ENCODE data around the gene HSPH1. TPM values are rescaled to one million over a fixed set of nuclear protein-coding genes. Genes with fewer than 3 reads are reported as not detected.

Gene HSPH1
- total and polyA plus RNA-seq, 4 donors = 11.0 to 30.3 (median 20.3) TPM

- H3K4me1 ChIP-seq (ENCODE audit: control insufficient read depth in 4 of 4, insufficient read depth in 4 of 4, low read length in 3 of 4) = no peaks in the 10 kb centered on the region
- TF ChIP-seq FOXA1 (IDR thresholded peaks at IDR 0.05) (no peak), RAD21 (IDR thresholded peaks at IDR 0.05) (no peak), HNF4A (conservative IDR thresholded peaks at IDR 0.05) (no peak), SP1 (IDR thresholded peaks at IDR 0.05) (no peak), HNF4G (IDR thresholded peaks at IDR 0.05) (no peak), YY1 (IDR thresholded peaks at IDR 0.05) (no peak)
- H3K4me3 ChIP-seq (ENCODE audit: low read depth in 1 of 3, low read length in 3 of 3) = no peak overlapping the region
- H3K9ac ChIP-seq (ENCODE audit: low read depth in 1 of 2, low read length in 2 of 2) = no peak overlapping the region
- 98% methylated on average over 4 of the region's 4 CpGs for WGBS
- peaks cover 3 to 83% (median 75%) of the 10 kb centered on the region in 4 donors for H3K36me3 ChIP-seq (ENCODE audit: control insufficient read depth in 4 of 4, insufficient read depth in 3 of 4, low read depth in 1 of 4, low read length in 3 of 4)
- no peaks in the 10 kb centered on the region for H3K9me3 ChIP-seq (ENCODE audit: control insufficient read depth in 4 of 4, low read length in 3 of 4)
- no peaks in the 10 kb centered on the region for H3K27me3 ChIP-seq (ENCODE audit: control insufficient read depth in 4 of 4, insufficient read depth in 4 of 4, low read length in 3 of 4)
- no peak for DNase-seq (ENCODE audit: low spot score)
- H3K27ac ChIP-seq (ENCODE audit: low read depth in 1 of 2, low read length in 2 of 2) = no peak overlapping the region
Measured at GRCh38 chr13:31145417-31145816, 16.3 kb downstream of the HSPH1 start.

GRCh38 chr13:31138515-31138914 is 23.2 kb downstream of the HSPH1 start:
- peaks cover 6 to 75% (median 61%) of the 10 kb centered on the region in 4 donors for H3K36me3 ChIP-seq (ENCODE audit: control insufficient read depth in 4 of 4, insufficient read depth in 3 of 4, low read depth in 1 of 4, low read length in 3 of 4)
- no peaks in the 10 kb centered on the region for H3K9me3 ChIP-seq (ENCODE audit: control insufficient read depth in 4 of 4, low read length in 3 of 4)
- H3K4me1 ChIP-seq (ENCODE audit: control insufficient read depth in 4 of 4, insufficient read depth in 4 of 4, low read length in 3 of 4) = no peaks in the 10 kb centered on the region
- no peak for TF ChIP-seq SP1 (IDR thresholded peaks at IDR 0.05)
- TF ChIP-seq JUND (IDR thresholded peaks at IDR 0.05) = no peak
- no peak for TF ChIP-seq HNF4G (IDR thresholded peaks at IDR 0.05)
- H3K4me3 ChIP-seq (ENCODE audit: low read depth in 1 of 3, low read length in 3 of 3) = no peak overlapping the region
- WGBS = 94% methylated on average over 3 of the region's 3 CpGs
- no peak overlapping the region for H3K27ac ChIP-seq (ENCODE audit: low read depth in 1 of 2, low read length in 2 of 2)
- no peaks in the 10 kb centered on the region for H3K27me3 ChIP-seq (ENCODE audit: control insufficient read depth in 4 of 4, insufficient read depth in 4 of 4, low read length in 3 of 4)
- H3K9ac ChIP-seq (ENCODE audit: low read depth in 1 of 2, low read length in 2 of 2) = no peak overlapping the region
- no peak for DNase-seq (ENCODE audit: low spot score)

GRCh38 chr13:31136724-31137123 is 25.0 kb downstream of the HSPH1 start:
- Histone ChIP-seq H3K36me3 (ENCODE audit: control insufficient read depth in 4 of 4, insufficient read depth in 3 of 4, low read depth in 1 of 4, low read length in 3 of 4) (peaks cover 6 to 57% (median 46%) of the 10 kb centered on the region in 4 donors), H3K27me3 (ENCODE audit: control insufficient read depth in 4 of 4, insufficient read depth in 4 of 4, low read length in 3 of 4) (no peaks in the 10 kb centered on the region), H3K9me3 (ENCODE audit: control insufficient read depth in 4 of 4, low read length in 3 of 4) (no peaks in the 10 kb centered on the region), H3K4me1 (ENCODE audit: control insufficient read depth in 4 of 4, insufficient read depth in 4 of 4, low read length in 3 of 4) (no peaks in the 10 kb centered on the region), H3K9ac (ENCODE audit: low read depth in 1 of 2, low read length in 2 of 2) (no peak overlapping the region), H3K4me3 (ENCODE audit: low read depth in 1 of 3, low read length in 3 of 3) (no peak overlapping the region), H3K27ac (ENCODE audit: low read depth in 1 of 2, low read length in 2 of 2) (no peak overlapping the region)
- no peak for DNase-seq (ENCODE audit: low spot score)
- TF ChIP-seq RAD21 (IDR thresholded peaks at IDR 0.05) = no peak
- no peak for TF ChIP-seq EGR1 (IDR thresholded peaks at IDR 0.05; ENCODE audit: low read depth in 2 of 2)
- no peak for TF ChIP-seq SP1 (IDR thresholded peaks at IDR 0.05)
- TF ChIP-seq FOXA2 (IDR thresholded peaks at IDR 0.05) = no peak
- no peak for TF ChIP-seq RXRA (IDR thresholded peaks at IDR 0.05)
- no peak for TF ChIP-seq MAX (IDR thresholded peaks at IDR 0.05)
- TF ChIP-seq GABPA (IDR thresholded peaks at IDR 0.05 in 1 of 2, conservative IDR thresholded peaks at IDR 0.05 in 1 of 2) = no peak
- TF ChIP-seq ZBTB33 (IDR thresholded peaks at IDR 0.05) = no peak
- no peak for TF ChIP-seq ATF3 (IDR thresholded peaks at IDR 0.05)
- no peak for TF ChIP-seq NR2F2 (IDR thresholded peaks at IDR 0.05)
- no peak for TF ChIP-seq HNF4A (conservative IDR thresholded peaks at IDR 0.05)
- no peak for TF ChIP-seq JUND (IDR thresholded peaks at IDR 0.05)
